Fibroblast of villous mesenchyme (primary cell): ENCODE measurements around the gene SS18L1. TPM values are rescaled to one million over a fixed set of nuclear protein-coding genes. Genes with fewer than 3 reads are reported as not detected.

Source experiments
- DNase-seq: peaks from one replicate; pipeline ENCODE4 v3.0.0-alpha.2; 2010; ENCODE audit warnings: low read depth
- H3K4me3 ChIP-seq: 2 replicates; pipeline ENCODE4 v1.5.1; 2011; ENCODE audit warnings: low read depth, mild to moderate bottlenecking, low read length
- CTCF ChIP-seq: IDR thresholded peaks from 2 replicates; pipeline ENCODE4 v1.5.1; 2012; ENCODE audit warnings: low read depth, mild to moderate bottlenecking, low read length; ENCODE audit not compliant: insufficient read depth
- total RNA-seq: library from RNA; depleted of rRNA; stranded (reverse); fragments of >200 nt; gene quantifications from 2 replicates; pipeline ENCODE4 v1.2.3, GENCODE V29; 2012

Gene SS18L1
- total RNA-seq, 1 donor = 14.2 TPM

- no peak for TF ChIP-seq CTCF
- DNase-seq = no peak
- no peak overlapping the region for H3K4me3 ChIP-seq
Measured at GRCh38 chr20:62200491-62201172, 57.1 kb downstream of the SS18L1 start.

- H3K4me3 ChIP-seq = no peak overlapping the region
- no peak for TF ChIP-seq CTCF
- no peak for DNase-seq
Measured at GRCh38 chr20:62201173-62202082, 57.9 kb downstream of the SS18L1 start.

GRCh38 chr20:62202083-62202395 is 58.5 kb downstream of the SS18L1 start:
- peak; percentile 51 for DNase-seq
- H3K4me3 ChIP-seq = no peak overlapping the region
- TF ChIP-seq CTCF = no peak

- no peak overlapping the region for H3K4me3 ChIP-seq
- no peak for TF ChIP-seq CTCF
- no peak for DNase-seq
Measured at GRCh38 chr20:62202676-62203377, 59.3 kb downstream of the SS18L1 start.

- no peak for TF ChIP-seq CTCF
- DNase-seq = no peak
- H3K4me3 ChIP-seq = no peak overlapping the region
Measured at GRCh38 chr20:62203378-62204030, 59.9 kb downstream of the SS18L1 start.

GRCh38 chr20:62205618-62206387 is 62.2 kb downstream of the SS18L1 start:
- no peak for DNase-seq
- H3K4me3 ChIP-seq = no peak overlapping the region
- no peak for TF ChIP-seq CTCF
